ENCODE measurements around the gene IL32.

The IL32 gene

DNA sequence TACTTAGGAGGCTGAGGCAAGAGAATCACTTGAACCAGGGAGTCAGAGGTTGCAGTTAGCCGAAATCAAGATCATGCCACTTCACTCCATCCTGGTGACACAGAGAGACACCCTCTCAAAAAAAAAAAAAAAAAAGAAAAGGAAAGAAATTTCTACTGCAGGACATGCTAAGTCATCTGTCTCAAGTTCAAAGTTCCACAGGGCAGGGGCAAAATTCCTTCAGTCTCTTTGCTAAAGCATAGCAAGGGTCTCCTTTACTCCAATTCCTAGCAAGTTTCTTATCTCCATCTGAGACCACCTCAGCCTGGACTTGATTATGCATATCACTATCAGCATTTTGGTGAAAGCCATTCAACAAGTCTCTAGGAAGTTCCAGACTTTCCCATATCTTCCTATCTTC is 19.1 kb downstream of the IL32 start:
- H3K27ac Mint-ChIP-seq, result no peak overlapping the region
- H3K27me3 Mint-ChIP-seq, result no peaks in the 10 kb centered on the region
- ATAC-seq (no peak), DNase-seq (no peak)
- no peak overlapping the region for H3K4me3 Mint-ChIP-seq
- H3K9me3 Mint-ChIP-seq, result peaks cover 5% of the 10 kb centered on the region
- peaks cover 12% of the 10 kb centered on the region for H3K36me3 Mint-ChIP-seq (ENCODE audit: low read depth)
- peaks cover 30% of the 10 kb centered on the region for H3K4me1 Mint-ChIP-seq

DNA sequence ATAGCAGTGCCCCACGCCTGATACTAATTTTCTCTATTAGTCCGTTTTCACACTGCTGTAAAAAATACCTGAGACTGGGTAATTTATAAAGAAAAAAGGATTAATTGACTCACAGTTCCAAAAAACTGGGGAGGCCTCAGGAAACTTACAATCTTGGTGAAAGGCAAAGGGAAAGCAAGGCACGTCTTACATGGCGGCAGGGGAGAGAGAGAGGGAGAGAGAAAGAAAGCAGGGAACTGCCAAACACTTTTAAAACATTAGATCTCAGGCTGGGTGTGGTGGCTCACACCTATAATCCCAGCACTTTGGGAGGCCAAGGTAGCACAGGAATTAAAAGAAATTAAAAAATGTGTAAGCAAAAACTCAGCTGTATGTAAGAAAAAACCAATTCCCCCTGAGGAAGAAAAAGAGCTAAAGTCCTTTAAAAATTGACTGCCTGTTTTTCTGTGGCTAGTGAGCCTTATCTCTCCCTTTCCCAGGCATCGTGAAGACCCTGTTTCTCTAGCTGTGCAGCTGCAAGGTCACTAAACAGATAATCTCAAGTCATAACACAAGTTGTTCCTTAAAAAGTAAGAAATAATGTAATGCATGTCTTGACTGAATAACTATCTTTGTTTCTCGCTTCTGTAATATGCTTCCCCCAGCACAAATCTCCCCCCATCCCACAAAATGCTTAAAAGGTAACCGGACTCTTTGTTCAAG is 19.7 kb downstream of the IL32 start:
- peaks cover 8% of the 10 kb centered on the region for H3K36me3 Mint-ChIP-seq (ENCODE audit: low read depth)
- peaks cover 5% of the 10 kb centered on the region for H3K9me3 Mint-ChIP-seq
- no peak for ATAC-seq
- no peak overlapping the region for H3K4me3 Mint-ChIP-seq
- H3K27ac Mint-ChIP-seq, result no peak overlapping the region
- DNase-seq, result no peak
- H3K27me3 Mint-ChIP-seq, result no peaks in the 10 kb centered on the region
- H3K4me1 Mint-ChIP-seq, result peaks cover 25% of the 10 kb centered on the region

DNA sequence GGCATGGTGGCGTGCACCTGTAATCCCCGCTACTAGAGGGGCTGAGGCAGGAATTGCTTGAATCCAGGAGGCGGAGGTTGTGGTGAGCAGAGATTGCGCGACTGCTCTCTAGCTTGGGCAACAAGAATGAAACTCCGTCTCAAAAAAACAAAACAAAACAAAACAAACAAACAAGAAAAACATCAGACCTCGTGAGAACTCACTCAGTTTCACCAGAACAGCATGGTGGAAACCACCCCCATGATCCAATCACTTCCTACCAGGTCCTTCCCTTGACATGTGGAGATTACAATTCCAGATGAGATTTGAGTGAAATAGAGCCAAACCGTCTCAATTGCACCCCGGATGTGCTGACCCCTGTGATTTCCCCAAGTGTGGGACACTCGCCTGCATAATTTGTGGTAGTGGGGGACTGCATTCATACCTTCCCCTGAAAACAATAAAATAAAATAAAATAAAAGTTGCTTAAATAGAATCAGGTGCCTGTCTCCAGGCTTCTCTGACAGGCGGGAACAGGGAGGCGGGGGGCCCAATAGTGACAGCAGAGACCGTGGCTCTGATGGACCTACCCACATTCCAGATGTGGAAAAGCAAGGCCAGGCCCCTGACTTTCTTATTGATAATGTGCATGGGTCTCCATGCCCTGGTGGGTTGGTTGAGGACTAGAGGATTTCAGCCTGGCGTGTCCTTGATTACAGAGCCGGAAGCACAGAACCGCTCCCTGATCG is 20.6 kb downstream of the IL32 start:
- Mint-ChIP-seq H3K36me3 (ENCODE audit: low read depth) (peaks cover under 1% of the 10 kb centered on the region), H3K27me3 (no peaks in the 10 kb centered on the region), H3K4me3 (no peak overlapping the region), H3K9me3 (peaks cover 1% of the 10 kb centered on the region), H3K4me1 (peaks cover 23% of the 10 kb centered on the region), H3K27ac (no peak overlapping the region)
- ATAC-seq, result no peak
- no peak for DNase-seq

DNA sequence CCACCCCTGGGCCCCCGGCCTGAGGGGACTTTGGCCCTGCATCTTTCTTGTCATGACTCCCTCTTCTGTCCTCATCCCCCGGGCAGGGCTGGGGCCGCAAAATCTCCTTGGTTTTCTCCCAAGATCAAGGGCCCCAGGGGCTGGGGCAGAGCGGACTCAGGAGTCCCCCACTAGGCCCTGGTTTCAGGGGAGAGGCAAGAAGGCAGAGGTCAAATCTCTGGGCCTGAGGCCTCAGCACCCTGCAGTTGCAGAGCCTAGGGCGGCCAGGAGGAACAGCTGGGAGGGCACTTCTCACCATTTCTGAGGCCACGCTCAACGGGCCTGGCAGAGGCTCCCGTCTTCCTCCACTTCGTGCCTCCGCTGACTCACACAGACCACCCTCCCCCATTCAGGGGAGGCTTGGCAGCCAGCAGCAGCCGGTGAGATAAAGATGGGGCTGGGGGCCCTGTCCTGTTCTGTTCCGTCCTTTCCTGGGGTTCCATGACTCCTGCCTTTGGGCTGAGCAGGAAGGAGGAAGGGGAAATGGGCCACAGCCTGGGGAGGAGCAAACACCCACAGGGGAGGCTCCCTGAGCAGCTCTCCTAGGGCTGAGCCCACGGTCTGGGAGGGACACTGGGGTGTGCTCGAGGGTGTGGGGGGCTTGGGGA is 21.3 kb downstream of the IL32 start:
- peak overlapping the region; percentile 34 for H3K4me3 Mint-ChIP-seq
- DNase-seq (no peak), ATAC-seq (peak; percentile 40)
- peaks cover 21% of the 10 kb centered on the region for H3K4me1 Mint-ChIP-seq
- no peaks in the 10 kb centered on the region for H3K9me3 Mint-ChIP-seq
- no peak overlapping the region for H3K27ac Mint-ChIP-seq
- H3K27me3 Mint-ChIP-seq, result no peaks in the 10 kb centered on the region
- H3K36me3 Mint-ChIP-seq (ENCODE audit: low read depth), result no peaks in the 10 kb centered on the region

DNA sequence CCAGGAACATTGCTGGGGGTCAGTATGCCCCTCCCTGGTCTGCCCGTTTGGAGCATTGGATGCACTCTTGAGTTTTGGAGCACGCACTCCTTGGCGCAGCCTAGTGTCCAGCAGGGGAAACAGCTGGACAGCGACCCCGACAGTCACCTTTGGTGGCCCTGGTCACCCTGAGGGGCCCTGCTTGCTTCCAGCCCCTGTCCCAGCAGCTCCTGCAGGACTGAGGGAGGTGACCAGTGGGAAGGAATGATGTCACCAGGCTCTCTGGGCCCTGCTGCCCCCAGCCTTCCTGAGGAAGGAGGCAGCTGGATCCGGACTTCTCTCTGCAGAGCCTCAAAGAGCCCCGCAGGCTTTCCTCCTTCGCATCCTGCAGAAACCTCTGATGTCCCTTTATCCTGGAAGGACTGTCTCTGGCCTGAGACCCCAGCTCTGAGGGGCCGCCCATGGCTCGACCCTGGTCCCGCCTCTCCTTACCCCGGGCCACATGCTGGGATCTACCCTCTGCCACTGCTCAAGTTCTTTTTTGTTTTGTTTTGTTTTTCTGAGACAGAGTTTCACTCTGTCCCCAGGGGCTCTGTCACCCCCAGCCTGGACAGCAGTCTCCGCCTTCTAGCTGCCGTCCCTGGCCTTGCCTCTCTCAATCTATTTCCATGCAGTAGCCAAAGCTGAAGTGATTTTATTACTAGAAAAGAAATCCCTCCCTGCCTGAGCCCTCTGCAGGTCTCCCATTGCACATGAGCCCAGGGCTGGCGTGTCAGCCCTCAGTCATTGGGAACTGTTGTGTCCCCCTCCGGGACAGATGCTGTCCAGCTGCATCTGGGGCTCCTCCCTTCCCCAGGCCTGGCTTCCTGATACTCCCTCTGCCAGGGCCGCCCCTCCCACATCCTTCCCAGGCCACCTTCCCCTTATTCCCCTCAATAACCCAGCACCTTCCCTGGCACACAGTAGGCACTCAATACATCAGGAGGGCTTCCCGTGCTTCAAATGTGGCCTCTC is 22.1 kb downstream of the IL32 start:
- peak; percentile 20 for ATAC-seq
- peaks cover 21% of the 10 kb centered on the region for H3K4me1 Mint-ChIP-seq
- H3K4me3 Mint-ChIP-seq, result peak overlapping the region; percentile 34
- H3K9me3 Mint-ChIP-seq, result no peaks in the 10 kb centered on the region
- DNase-seq, result no peak
- H3K27ac Mint-ChIP-seq, result no peak overlapping the region
- no peaks in the 10 kb centered on the region for H3K36me3 Mint-ChIP-seq (ENCODE audit: low read depth)
- no peaks in the 10 kb centered on the region for H3K27me3 Mint-ChIP-seq

DNA sequence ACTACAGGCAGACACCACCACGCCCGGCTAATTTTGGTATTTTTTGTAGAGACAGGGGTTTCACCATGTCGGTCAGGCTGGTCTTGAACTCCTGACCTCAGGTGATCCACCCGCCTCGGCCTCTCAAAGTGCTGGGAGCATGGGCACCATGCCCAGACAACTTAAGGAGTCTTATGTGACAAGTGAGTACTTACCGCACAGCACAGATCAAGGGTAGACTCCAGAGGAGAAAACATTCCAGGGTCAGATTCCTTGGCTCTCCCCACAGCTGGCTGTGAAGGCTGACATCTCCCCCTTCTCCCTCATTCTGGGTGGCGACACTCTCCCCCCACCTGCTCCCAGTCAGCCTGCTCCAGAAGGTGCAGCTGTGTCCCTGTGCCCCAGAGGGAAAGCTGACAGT is 23.0 kb downstream of the IL32 start:
- Mint-ChIP-seq H3K27me3 (no peaks in the 10 kb centered on the region), H3K9me3 (no peaks in the 10 kb centered on the region), H3K27ac (no peak overlapping the region), H3K36me3 (ENCODE audit: low read depth) (no peaks in the 10 kb centered on the region), H3K4me1 (peaks cover 19% of the 10 kb centered on the region), H3K4me3 (no peak overlapping the region)
- ATAC-seq (no peak), DNase-seq (no peak)

DNA sequence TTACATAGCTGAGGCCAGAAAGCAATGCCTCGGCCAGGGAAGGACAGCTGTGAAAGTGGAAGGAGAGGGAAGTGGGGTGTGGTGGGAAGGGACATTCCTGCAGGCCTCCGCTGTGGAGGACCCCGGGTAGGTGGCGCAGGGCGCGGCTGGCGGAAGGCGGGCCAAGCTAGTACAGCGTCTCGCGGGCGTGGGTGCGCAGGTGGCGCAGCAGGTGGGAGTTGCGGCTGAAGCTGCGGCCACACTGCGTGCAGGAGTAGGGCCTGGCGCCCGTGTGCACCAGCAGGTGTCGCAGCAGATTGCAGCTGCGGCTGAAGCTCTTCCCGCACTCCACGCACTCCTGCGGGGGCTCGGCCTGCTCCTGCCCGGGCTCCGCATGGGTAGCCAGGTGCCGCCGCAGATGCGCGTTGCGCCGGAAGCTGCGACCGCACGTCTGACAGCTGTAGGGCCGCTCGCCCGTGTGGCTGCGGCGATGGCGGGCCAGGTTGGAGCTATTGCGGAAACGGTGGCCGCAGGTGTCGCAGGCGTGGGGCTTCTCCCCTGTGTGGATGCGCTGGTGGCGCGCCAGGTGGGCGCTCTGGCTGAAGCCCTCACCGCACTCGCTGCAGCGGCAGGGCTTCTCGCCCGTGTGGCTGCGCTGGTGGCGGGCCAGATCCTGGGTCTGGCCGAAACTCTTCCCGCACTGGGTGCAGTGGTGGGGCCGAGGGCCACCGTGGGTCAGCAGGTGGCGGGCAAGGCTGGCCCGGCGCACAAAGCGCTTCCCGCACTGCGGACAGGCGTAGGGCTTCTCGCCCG is 23.7 kb downstream of the IL32 start:
- Mint-ChIP-seq H3K4me3 (no peak overlapping the region), H3K9me3 (no peaks in the 10 kb centered on the region), H3K27ac (no peak overlapping the region), H3K4me1 (peaks cover 19% of the 10 kb centered on the region), H3K27me3 (no peaks in the 10 kb centered on the region), H3K36me3 (ENCODE audit: low read depth) (no peaks in the 10 kb centered on the region)
- DNase-seq (no peak), ATAC-seq (no peak)

DNA sequence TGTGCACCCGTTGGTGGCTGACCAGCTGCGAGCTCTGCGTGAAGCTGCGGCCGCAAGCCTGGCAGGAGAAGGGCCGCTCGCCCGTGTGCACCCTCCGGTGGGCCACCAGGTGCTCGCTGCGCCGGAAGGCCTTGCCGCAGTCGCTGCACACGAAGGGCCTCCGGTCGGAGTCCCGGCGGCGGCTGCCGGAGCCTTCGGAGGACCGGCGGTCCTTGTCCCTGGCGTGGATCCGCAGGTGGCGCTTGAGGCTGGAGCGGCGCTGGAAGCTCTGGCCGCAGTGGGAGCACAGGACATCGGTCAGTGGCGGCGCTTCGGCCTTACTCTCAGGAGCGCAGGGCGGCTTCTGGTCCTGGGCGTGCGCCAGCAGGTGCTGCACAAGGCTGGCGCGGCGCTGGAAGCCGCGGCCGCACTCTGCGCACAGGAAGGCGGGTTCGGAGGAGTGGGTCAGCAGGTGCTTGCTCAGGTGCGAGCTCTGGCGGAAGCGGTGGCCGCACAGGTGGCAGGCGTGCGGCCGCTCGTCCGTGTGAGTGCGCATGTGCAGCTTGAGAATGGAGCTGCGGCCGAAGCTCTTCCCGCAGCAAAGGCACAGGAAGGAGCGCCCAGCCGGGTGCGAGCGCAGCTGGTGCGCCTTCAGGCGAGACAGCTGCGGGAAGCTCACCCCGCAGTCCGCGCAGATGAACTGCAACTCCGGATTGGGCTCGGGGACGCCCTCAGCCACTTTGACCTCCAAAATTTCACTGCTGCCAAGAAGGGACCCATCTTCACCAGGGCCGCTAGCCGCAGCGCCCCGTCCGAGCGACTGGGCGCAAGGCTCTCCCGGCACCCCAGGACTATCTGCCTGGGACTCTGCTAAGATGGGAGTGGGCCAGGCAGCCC is 24.5 kb downstream of the IL32 start:
- Mint-ChIP-seq H3K27ac (no peak overlapping the region), H3K4me3 (no peak overlapping the region), H3K4me1 (peaks cover 25% of the 10 kb centered on the region), H3K36me3 (ENCODE audit: low read depth) (no peaks in the 10 kb centered on the region), H3K27me3 (no peaks in the 10 kb centered on the region), H3K9me3 (no peaks in the 10 kb centered on the region)
- DNase-seq (no peak), ATAC-seq (no peak)

DNA sequence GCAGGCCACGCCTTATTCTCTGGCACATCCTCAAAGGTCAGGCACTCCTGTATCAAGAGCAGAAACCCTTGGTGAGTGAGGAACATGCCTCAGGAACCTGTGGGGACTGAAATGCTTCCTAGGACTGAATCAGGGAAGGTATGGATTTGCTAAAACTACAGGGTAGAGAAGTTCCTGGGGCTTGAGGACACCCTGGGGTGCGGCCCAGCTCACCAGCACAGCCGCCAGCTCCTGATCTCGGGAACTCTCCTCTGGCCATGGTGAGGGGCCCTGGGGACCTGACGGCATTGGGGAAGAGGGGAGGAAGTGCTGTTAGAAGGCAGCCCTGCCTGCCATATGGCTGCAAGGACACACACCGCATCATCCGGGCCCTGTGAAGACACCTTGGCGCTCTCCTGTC is 26.1 kb downstream of the IL32 start:
- ATAC-seq (no peak), DNase-seq (no peak)
- no peaks in the 10 kb centered on the region for H3K36me3 Mint-ChIP-seq (ENCODE audit: low read depth)
- peaks cover 32% of the 10 kb centered on the region for H3K4me1 Mint-ChIP-seq
- no peaks in the 10 kb centered on the region for H3K27me3 Mint-ChIP-seq
- H3K9me3 Mint-ChIP-seq, result no peaks in the 10 kb centered on the region
- H3K27ac Mint-ChIP-seq, result no peak overlapping the region
- H3K4me3 Mint-ChIP-seq, result no peak overlapping the region

DNA sequence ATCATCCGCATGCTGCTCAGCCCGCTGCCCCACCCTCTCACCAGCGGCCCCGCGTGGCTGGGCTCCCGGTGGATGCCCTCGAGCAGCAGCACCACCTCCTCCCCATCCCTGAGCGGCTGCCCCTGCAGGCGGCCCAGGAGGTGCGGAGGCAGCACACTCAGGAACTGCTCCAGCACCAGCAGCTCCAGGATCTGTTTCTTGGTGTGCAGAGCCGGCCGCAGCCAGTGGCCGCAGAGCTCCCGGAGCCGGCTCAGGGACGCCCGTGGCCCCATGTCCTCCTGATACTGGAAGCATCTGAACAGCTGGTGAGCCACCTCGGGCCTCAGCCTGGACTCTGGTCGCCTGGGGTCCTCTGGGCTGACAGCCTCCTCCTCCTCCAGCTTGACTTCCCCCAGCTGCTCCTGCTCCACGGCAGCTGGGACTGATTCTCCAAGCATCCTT is 27.1 kb downstream of the IL32 start:
- H3K27me3 Mint-ChIP-seq, result no peaks in the 10 kb centered on the region
- H3K4me3 Mint-ChIP-seq, result no peak overlapping the region

DNA sequence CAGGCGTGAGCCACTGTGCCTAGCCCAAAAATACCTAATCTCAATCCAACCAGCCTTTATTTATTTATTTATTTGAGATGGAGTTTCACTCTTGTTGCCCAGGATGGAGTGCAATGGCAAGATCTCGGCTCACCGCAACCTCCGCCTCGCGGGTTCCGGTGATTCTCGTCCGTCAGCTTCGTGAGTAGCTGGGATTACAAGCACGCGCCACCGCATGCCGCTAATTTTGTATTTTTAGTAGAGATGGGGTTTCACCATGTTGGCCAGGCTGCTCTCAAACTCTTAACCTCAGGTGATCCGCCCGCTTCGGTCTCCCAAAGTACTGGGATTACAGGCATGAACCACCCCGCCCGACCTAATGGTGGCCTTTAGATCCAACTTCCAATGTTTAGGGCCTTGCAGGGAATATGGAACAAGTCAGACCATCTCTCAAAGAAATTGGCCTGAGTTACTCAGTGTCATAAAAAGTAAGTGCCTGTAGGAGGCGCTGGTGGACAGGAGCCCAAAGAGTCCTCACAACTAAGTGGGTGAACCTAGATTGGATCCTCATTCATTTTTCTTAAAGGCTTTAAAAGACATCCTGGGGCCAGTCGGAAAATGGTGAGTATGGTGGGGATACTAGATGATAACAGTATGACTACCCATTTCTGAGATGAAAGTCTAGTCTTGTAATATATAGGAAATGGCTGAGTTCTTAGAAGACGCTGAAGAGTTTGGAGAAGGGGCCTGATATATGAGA is 29.0 kb downstream of the IL32 start:
- Mint-ChIP-seq H3K36me3 (ENCODE audit: low read depth) (no peaks in the 10 kb centered on the region), H3K9me3 (no peaks in the 10 kb centered on the region), H3K27me3 (peaks cover 4% of the 10 kb centered on the region), H3K4me3 (no peak overlapping the region), H3K27ac (peak overlapping the region; percentile 0), H3K4me1 (peaks cover 22% of the 10 kb centered on the region)
- peak; percentile 62 for DNase-seq
- ATAC-seq, result peak; percentile 18

More for the DNA sequence above, 27.1 kb downstream of the IL32 start:
- Mint-ChIP-seq H3K4me1 (peaks cover 27% of the 10 kb centered on the region), H3K9me3 (no peaks in the 10 kb centered on the region), H3K36me3 (ENCODE audit: low read depth) (no peaks in the 10 kb centered on the region), H3K27ac (no peak overlapping the region)
- DNase-seq (no peak), ATAC-seq (no peak)

DNA sequence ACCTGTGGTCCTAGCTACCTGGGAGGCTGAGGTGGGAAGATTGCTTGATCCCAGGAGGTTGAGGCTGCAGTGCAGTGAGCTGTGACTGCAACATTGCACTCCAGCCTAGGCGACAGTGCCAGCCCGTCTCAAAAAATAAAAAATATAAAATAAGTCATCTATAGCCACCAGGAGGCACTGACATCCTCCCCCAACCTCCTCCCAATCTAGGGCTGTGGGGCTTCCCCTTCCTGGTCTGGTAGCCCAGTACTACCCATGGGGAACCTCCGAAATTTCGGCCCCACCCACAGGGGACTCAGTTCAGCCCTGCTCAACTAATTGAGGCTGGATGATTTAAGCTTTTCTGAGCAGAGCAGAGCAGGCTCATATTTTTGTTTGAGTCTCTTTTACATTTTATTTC is 30.4 kb downstream of the IL32 start:
- Mint-ChIP-seq H3K27ac (no peak overlapping the region), H3K27me3 (peaks cover 4% of the 10 kb centered on the region), H3K9me3 (no peaks in the 10 kb centered on the region), H3K4me1 (peaks cover 28% of the 10 kb centered on the region), H3K4me3 (no peak overlapping the region), H3K36me3 (ENCODE audit: low read depth) (no peaks in the 10 kb centered on the region)
- ATAC-seq (peak; percentile 87), DNase-seq (peak; percentile 71)
